DMS 273 (cell line): ENCODE results near the gene MPI.

ENCODE experiments used
- DNase-seq: peaks from one replicate; lab custom pipeline; 2025; ENCODE audit not compliant: unreplicated experiment; lab: John Stamatoyannopoulos, UW

MPI gene

GRCh38 chr15:74889883-74890664 lies at the start of gene MPI:
Gene MPI (plus strand): TSS chr15:74890042. CDS start chr15:74890074, 32 bp downstream.
- DNase-seq: peak; percentile 92

GRCh38 chr15:74840851-74841775 lies 48.7 kb upstream of the MPI start:
- no peak for DNase-seq

- no peak for DNase-seq
Observed at GRCh38 chr15:74841891-74842373, 47.9 kb upstream of the MPI start.

GRCh38 chr15:74842581-74843444 lies 47.0 kb upstream of the MPI start, which contains the start of gene ULK3:
Gene ULK3 (minus strand): TSS chr15:74843156. CDS start chr15:74843105, 51 bp downstream.
- DNase-seq: peak; percentile 94

- DNase-seq: no peak
Observed at GRCh38 chr15:74843445-74843828, 46.4 kb upstream of the MPI start.

- no peak for DNase-seq
Observed at GRCh38 chr15:74843891-74844299, 45.9 kb upstream of the MPI start.

GRCh38 chr15:74844319-74845207 lies 45.3 kb upstream of the MPI start:
- DNase-seq: no peak

- no peak for DNase-seq
Observed at GRCh38 chr15:74845208-74845568, 44.7 kb upstream of the MPI start.

- DNase-seq: no peak
Observed at GRCh38 chr15:74845581-74845980, 44.3 kb upstream of the MPI start.

GRCh38 chr15:74847432-74847831 lies 42.4 kb upstream of the MPI start:
- peak; percentile 18 for DNase-seq

- DNase-seq: no peak
Observed at GRCh38 chr15:74850393-74850792, 39.4 kb upstream of the MPI start.

GRCh38 chr15:74851960-74852359 lies 37.9 kb upstream of the MPI start:
- no peak for DNase-seq

- no peak for DNase-seq
Observed at GRCh38 chr15:74854453-74855022, 35.3 kb upstream of the MPI start.

GRCh38 chr15:74855857-74856256 lies 34.0 kb upstream of the MPI start:
- peak; percentile 71 for DNase-seq

GRCh38 chr15:74856537-74856936 lies 33.3 kb upstream of the MPI start:
- DNase-seq: no peak

- DNase-seq: no peak
Observed at GRCh38 chr15:74857082-74857655, 32.7 kb upstream of the MPI start.

- no peak for DNase-seq
Observed at GRCh38 chr15:74857671-74858368, 32.0 kb upstream of the MPI start.

- no peak for DNase-seq
Observed at GRCh38 chr15:74858369-74858740, 31.5 kb upstream of the MPI start.
